Measurements from ENCODE around the gene CATSPER1. TPM values are rescaled to one million over a fixed set of nuclear protein-coding genes. Genes with fewer than 3 reads are reported as not detected.
A peak's percentile ranks its signal among the peaks of the same experiment; 100 is the strongest.

The CATSPER1 gene
- total RNA-seq, 1 donor from 2014 or later, result not detected

DNA sequence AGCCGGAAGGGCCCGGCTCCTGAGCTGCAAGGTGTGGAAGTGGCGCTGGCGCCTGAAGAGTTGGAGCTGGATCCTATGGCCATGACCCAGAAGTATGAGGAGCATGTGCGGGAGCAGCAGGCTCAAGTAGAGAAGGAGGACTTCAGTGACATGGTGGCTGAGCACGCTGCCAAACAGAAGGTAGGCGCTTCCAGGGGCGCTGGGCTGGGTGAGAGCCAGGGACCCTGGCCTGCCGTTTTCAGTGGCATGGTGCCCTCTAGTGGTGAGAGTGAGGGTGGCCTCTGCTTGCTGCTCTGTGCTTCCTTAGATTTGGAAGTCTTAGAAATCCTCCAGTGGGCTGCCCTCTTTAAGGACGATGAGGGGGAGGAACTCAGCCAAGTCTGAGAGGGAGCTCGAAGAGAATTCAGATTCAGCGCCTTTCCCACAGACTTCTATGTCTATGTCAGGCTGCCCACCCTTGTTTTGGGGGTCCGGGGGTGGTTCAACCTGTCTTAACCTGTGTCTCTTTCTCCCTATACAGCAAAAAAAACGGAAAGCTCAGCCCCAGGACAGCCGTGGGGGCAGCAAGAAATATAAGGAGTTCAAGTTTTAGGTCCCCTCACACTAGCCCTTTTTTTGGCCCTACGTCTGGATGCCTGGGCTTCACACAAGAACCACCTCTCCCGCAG is 42.0 kb upstream of the CATSPER1 start:
- H3K36me3 Mint-ChIP-seq (ENCODE audit: low read depth), result peaks cover 38% of the 10 kb centered on the region
- DNase-seq (ENCODE audit: low spot score), result no peak
- H3K9me3 Mint-ChIP-seq (ENCODE audit: low read depth), result no peaks in the 10 kb centered on the region
- H3K27ac Mint-ChIP-seq (ENCODE audit: unreplicated experiment), result peak overlapping the region; percentile 92
- TF ChIP-seq, protein P1, sequence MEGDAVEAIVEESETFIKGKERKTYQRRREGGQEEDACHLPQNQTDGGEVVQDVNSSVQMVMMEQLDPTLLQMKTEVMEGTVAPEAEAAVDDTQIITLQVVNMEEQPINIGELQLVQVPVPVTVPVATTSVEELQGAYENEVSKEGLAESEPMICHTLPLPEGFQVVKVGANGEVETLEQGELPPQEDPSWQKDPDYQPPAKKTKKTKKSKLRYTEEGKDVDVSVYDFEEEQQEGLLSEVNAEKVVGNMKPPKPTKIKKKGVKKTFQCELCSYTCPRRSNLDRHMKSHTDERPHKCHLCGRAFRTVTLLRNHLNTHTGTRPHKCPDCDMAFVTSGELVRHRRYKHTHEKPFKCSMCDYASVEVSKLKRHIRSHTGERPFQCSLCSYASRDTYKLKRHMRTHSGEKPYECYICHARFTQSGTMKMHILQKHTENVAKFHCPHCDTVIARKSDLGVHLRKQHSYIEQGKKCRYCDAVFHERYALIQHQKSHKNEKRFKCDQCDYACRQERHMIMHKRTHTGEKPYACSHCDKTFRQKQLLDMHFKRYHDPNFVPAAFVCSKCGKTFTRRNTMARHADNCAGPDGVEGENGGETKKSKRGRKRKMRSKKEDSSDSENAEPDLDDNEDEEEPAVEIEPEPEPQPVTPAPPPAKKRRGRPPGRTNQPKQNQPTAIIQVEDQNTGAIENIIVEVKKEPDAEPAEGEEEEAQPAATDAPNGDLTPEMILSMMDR (IDR thresholded peaks at IDR 0.05), result peak; percentile 92
- no peaks in the 10 kb centered on the region for H3K27me3 Mint-ChIP-seq (ENCODE audit: low read depth)
- H3K4me1 Mint-ChIP-seq (ENCODE audit: low read depth), result peaks cover 41% of the 10 kb centered on the region
- no peak overlapping the region for H3K4me3 Mint-ChIP-seq (ENCODE audit: unreplicated experiment)

DNA sequence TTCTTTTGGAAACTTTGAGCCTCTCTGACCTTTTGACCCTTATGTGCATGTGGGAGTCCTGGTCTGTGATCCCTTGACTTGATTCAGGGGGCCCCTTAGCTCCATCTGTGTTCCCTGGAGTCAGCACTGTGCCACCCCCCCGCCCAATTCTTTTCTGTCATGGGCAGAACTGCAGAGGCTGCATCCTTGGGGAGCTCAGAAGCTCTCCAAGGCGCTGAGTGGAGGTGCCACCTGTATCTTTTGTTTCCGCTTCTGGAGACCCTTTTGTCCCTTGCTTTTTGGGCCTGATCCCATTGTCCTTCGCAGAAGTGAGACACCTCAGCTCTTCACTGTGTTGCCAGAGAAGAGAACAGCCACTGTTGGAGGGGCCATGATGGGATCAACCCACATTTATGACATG is 41.4 kb upstream of the CATSPER1 start:
- Mint-ChIP-seq H3K27me3 (ENCODE audit: low read depth) (no peaks in the 10 kb centered on the region), H3K9me3 (ENCODE audit: low read depth) (no peaks in the 10 kb centered on the region), H3K36me3 (ENCODE audit: low read depth) (peaks cover 45% of the 10 kb centered on the region), H3K27ac (ENCODE audit: unreplicated experiment) (no peak overlapping the region), H3K4me1 (ENCODE audit: low read depth) (peaks cover 35% of the 10 kb centered on the region), H3K4me3 (ENCODE audit: unreplicated experiment) (no peak overlapping the region)
- TF ChIP-seq, protein P1 (IDR thresholded peaks at IDR 0.05), result no peak
- DNase-seq (ENCODE audit: low spot score), result no peak

DNA sequence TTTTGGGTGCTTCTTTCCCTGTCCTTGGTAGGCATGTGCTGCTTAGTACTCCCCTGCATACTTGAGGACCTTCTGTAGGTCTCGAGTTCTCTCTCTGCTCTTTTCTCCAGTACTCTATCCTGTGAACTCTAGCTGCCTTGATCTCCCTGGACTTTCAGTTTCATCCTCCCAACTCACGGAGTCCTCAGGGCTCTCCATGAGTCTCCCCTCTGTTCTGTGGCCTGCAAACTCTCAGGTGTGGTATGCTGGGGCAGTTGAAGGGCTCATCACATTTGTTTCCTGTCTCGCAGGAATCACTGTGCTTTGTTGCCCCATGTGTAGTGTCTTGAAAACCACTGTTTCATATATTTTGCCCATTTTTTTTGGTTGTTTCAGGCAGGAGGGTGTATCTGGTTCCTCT is 40.5 kb upstream of the CATSPER1 start:
- Mint-ChIP-seq H3K27me3 (ENCODE audit: low read depth) (no peaks in the 10 kb centered on the region), H3K36me3 (ENCODE audit: low read depth) (peaks cover 47% of the 10 kb centered on the region), H3K4me3 (ENCODE audit: unreplicated experiment) (no peak overlapping the region), H3K9me3 (ENCODE audit: low read depth) (no peaks in the 10 kb centered on the region), H3K27ac (ENCODE audit: unreplicated experiment) (peak overlapping the region; percentile 60), H3K4me1 (ENCODE audit: low read depth) (peaks cover 26% of the 10 kb centered on the region)
- TF ChIP-seq, protein P1 (IDR thresholded peaks at IDR 0.05), result no peak
- DNase-seq (ENCODE audit: low spot score), result no peak

DNA sequence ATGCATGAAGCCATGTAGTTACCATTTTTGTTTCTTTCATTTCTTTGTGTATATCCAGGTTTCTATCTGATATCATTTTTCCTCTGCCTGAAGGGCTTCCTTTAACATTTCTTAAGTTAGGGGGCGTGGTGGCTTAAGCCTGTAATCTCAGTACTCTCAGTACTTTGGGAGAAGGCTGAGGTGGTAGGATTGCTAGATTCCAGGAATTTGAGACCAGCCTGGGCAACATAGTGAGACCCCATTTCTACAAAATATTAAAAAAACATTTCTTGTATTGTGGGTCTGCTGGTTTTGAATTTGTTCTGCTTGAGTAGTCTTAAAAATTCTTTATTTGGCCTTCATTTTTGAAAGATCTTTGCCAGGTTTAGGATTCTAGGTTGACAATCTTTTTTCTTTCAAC is 38.3 kb upstream of the CATSPER1 start:
- H3K27ac Mint-ChIP-seq (ENCODE audit: unreplicated experiment), result no peak overlapping the region
- no peaks in the 10 kb centered on the region for H3K9me3 Mint-ChIP-seq (ENCODE audit: low read depth)
- no peak for DNase-seq (ENCODE audit: low spot score)
- H3K4me1 Mint-ChIP-seq (ENCODE audit: low read depth), result peaks cover 18% of the 10 kb centered on the region
- H3K4me3 Mint-ChIP-seq (ENCODE audit: unreplicated experiment), result no peak overlapping the region
- TF ChIP-seq, protein P1 (IDR thresholded peaks at IDR 0.05), result no peak
- peaks cover 61% of the 10 kb centered on the region for H3K36me3 Mint-ChIP-seq (ENCODE audit: low read depth)
- no peaks in the 10 kb centered on the region for H3K27me3 Mint-ChIP-seq (ENCODE audit: low read depth)

DNA sequence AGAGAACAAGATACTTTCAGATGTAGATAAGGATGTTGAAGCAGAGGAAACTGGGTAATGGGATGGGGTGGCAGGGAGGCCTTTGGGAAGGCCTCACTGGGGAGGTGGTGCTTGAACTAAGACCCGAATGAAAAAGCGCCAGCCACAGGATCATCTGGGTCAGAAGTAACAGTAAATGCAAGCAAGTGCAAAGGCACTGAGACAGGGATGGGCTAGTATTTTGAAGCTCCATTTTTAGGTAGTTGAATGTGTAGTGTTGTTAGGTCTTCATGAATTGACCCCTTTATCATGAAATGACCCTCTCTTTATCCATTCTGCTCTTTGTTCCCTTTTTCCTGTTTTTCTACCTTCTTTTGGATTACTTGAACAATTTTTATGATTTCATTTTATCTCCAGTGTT is 37.6 kb upstream of the CATSPER1 start:
- peaks cover 64% of the 10 kb centered on the region for H3K36me3 Mint-ChIP-seq (ENCODE audit: low read depth)
- H3K4me1 Mint-ChIP-seq (ENCODE audit: low read depth), result peaks cover 11% of the 10 kb centered on the region
- H3K27ac Mint-ChIP-seq (ENCODE audit: unreplicated experiment), result no peak overlapping the region
- no peak overlapping the region for H3K4me3 Mint-ChIP-seq (ENCODE audit: unreplicated experiment)
- no peaks in the 10 kb centered on the region for H3K9me3 Mint-ChIP-seq (ENCODE audit: low read depth)
- TF ChIP-seq, protein P1 (IDR thresholded peaks at IDR 0.05), result no peak
- no peak for DNase-seq (ENCODE audit: low spot score)
- H3K27me3 Mint-ChIP-seq (ENCODE audit: low read depth), result no peaks in the 10 kb centered on the region
